Measurements from ENCODE around the gene LPAR5.

LPAR5 gene

GRCh38 chr12:6639151-6639801 is 3.5 kb upstream of the LPAR5 start:
- FAIRE-seq (no peak), DNase-seq (ENCODE audit: low spot score) (no peak)

GRCh38 chr12:6638305-6638704 is 2.5 kb upstream of the LPAR5 start:
- FAIRE-seq (no peak), DNase-seq (ENCODE audit: low spot score) (no peak)

- no peak for FAIRE-seq
Measured at GRCh38 chr12:6635375-6635855, 344 bp downstream of the LPAR5 start.

GRCh38 chr12:6632026-6632983 is 3.5 kb downstream of the LPAR5 start:
- DNase-seq (ENCODE audit: low spot score) (no peak), FAIRE-seq (no peak)

More at GRCh38 chr12:6635375-6635855, 344 bp downstream of the LPAR5 start:
- DNase-seq (ENCODE audit: low spot score): no peak

- FAIRE-seq: no peak
- DNase-seq (ENCODE audit: low spot score): no peak
Measured at GRCh38 chr12:6631549-6631961, 4.2 kb downstream of the LPAR5 start.

GRCh38 chr12:6630736-6631135 is 5.0 kb downstream of the LPAR5 start:
- no peak for FAIRE-seq
- DNase-seq (ENCODE audit: low spot score): no peak

GRCh38 chr12:6627616-6628015 is 8.1 kb downstream of the LPAR5 start:
- FAIRE-seq (no peak), DNase-seq (ENCODE audit: low spot score) (no peak)

- no peak for FAIRE-seq
Measured at GRCh38 chr12:6626654-6627283, 9.0 kb downstream of the LPAR5 start.

GRCh38 chr12:6620885-6621274 is 14.9 kb downstream of the LPAR5 start:
- FAIRE-seq: no peak

More at GRCh38 chr12:6626654-6627283, 9.0 kb downstream of the LPAR5 start:
- no peak for DNase-seq (ENCODE audit: low spot score)

GRCh38 chr12:6620137-6620884 is 15.4 kb downstream of the LPAR5 start:
- FAIRE-seq: no peak

More at GRCh38 chr12:6620885-6621274, 14.9 kb downstream of the LPAR5 start:
- DNase-seq (ENCODE audit: low spot score): no peak

GRCh38 chr12:6618483-6619225 is 17.1 kb downstream of the LPAR5 start:
- DNase-seq (ENCODE audit: low spot score): no peak
- no peak for FAIRE-seq

More at GRCh38 chr12:6620137-6620884, 15.4 kb downstream of the LPAR5 start:
- no peak for DNase-seq (ENCODE audit: low spot score)

GRCh38 chr12:6615802-6616201 is 20.0 kb downstream of the LPAR5 start:
- no peak for FAIRE-seq
- DNase-seq (ENCODE audit: low spot score): no peak

GRCh38 chr12:6614513-6615172 is 21.1 kb downstream of the LPAR5 start:
- DNase-seq (ENCODE audit: low spot score) (no peak), FAIRE-seq (no peak)

GRCh38 chr12:6613776-6614512 is 21.8 kb downstream of the LPAR5 start:
- DNase-seq (ENCODE audit: low spot score) (peak; percentile 96), FAIRE-seq (peak; percentile 95)

GRCh38 chr12:6613015-6613775 is 22.6 kb downstream of the LPAR5 start:
- peak; percentile 92 for DNase-seq (ENCODE audit: low spot score)
- peak; percentile 67 for FAIRE-seq

GRCh38 chr12:6612652-6613014 is 23.1 kb downstream of the LPAR5 start:
- FAIRE-seq (no peak), DNase-seq (ENCODE audit: low spot score) (no peak)

- DNase-seq (ENCODE audit: low spot score): no peak
- FAIRE-seq: no peak
Measured at GRCh38 chr12:6612247-6612646, 23.5 kb downstream of the LPAR5 start.

- FAIRE-seq (peak; percentile 20), DNase-seq (ENCODE audit: low spot score) (no peak)
Measured at GRCh38 chr12:6608592-6609281, 27.0 kb downstream of the LPAR5 start.
